H1 (cell line): ENCODE measurements around the gene MIDN. TPM values are rescaled to one million over a fixed set of nuclear protein-coding genes. Genes with fewer than 3 reads are reported as not detected.

Source experiments
- CTCF ChIA-PET: fragments of 300-600 bp; sonication (Branson Sonifier 250); formaldehyde crosslinking; loops from one replicate; lab custom pipeline; 2021; ENCODE audit not compliant: partially characterized antibody; lab: Charles Lee
- POLR2A ChIA-PET: fragments of 300-600 bp; sonication (Branson Sonifier 250); formaldehyde crosslinking; loops from one replicate; lab custom pipeline; 2021; ENCODE audit warnings: inconsistent platforms; ENCODE audit not compliant: partially characterized antibody; lab: Charles Lee
- DNase-seq, 2 experiments: peaks; one replicate each; pipeline versions ENCODE4 v3.0.0 to v3.0.0-alpha.2; 2010 to 2022; ENCODE audit warnings: low spot score in 2 of 2, low read depth in 1 of 2, mixed read lengths in 1 of 2
- FAIRE-seq: peaks from 2 replicates; lab custom pipeline; 2011; peaks lifted over from hg19 to GRCh38; lab: Jason Lieb, UNC
- H2AFZ ChIP-seq: 2 replicates; pipeline ENCODE4 v1.8.1; 2012; ENCODE audit warnings: low read length, inconsistent platforms
- H2AK5ac ChIP-seq: 2 replicates; pipeline ENCODE4 v1.6.1; 2013; ENCODE audit warnings: low read depth, low read length
- H2BK120ac ChIP-seq: replicated peaks from 2 replicates; pipeline ENCODE3; 2013; ENCODE audit warnings: low read depth, low read length, inconsistent platforms
- H2BK12ac ChIP-seq: 2 replicates; pipeline ENCODE4 v1.6.1; 2013; ENCODE audit warnings: low read depth, low read length
- H2BK15ac ChIP-seq: 2 replicates; pipeline ENCODE4 v1.6.1; 2013; ENCODE audit warnings: low read length
- H2BK20ac ChIP-seq: 2 replicates; pipeline ENCODE4 v1.6.1; 2013; ENCODE audit warnings: low read length
- H2BK5ac ChIP-seq: 2 replicates; pipeline ENCODE4 v1.6.1; 2013; ENCODE audit warnings: low read depth, low read length
- H3K14ac ChIP-seq: 2 replicates; pipeline ENCODE4 v1.6.1; 2013; ENCODE audit warnings: inconsistent platforms; ENCODE audit not compliant: insufficient read length
- H3K18ac ChIP-seq: 2 replicates; pipeline ENCODE4 v1.6.1; 2013; ENCODE audit warnings: low read length; ENCODE audit errors: extremely low read depth
- H3K23ac ChIP-seq: 2 replicates; pipeline ENCODE4 v1.6.1; 2013; ENCODE audit warnings: inconsistent platforms; ENCODE audit not compliant: insufficient read length
- H3K23me2 ChIP-seq: 2 replicates; pipeline ENCODE4 v1.6.1; 2013; ENCODE audit warnings: low read depth, low read length
- H3K27ac ChIP-seq: 2 replicates; pipeline ENCODE4 v1.6.1; 2011; ENCODE audit warnings: low read depth, low read length, inconsistent platforms
- H3K27me3 ChIP-seq, 4 experiments: replicated peaks in 1 of 4; 1 replicate in 1 of 4; 2 replicates in 3 of 4; pipeline versions ENCODE4 v1.6.1 to v1.8.1; 2011 to 2013; ENCODE audit warnings: low read length in 3 of 4, mild to moderate bottlenecking in 3 of 4, inconsistent platforms in 2 of 4, mixed read lengths in 2 of 4, moderate library complexity in 1 of 4; ENCODE audit not compliant: control insufficient read depth in 3 of 4, insufficient read depth in 3 of 4; ENCODE audit errors: extremely low read depth in 1 of 4
- H3K36me3 ChIP-seq, 4 experiments: 2 replicates each; pipeline versions ENCODE4 v1.6.1 to v1.8.1; 2011 to 2013; ENCODE audit warnings: mild to moderate bottlenecking in 4 of 4, low read length in 3 of 4, moderate library complexity in 2 of 4, control low read depth in 1 of 4, inconsistent platforms in 1 of 4; ENCODE audit not compliant: insufficient read depth in 4 of 4, control insufficient read depth in 2 of 4
- H3K4ac ChIP-seq: replicated peaks from 2 replicates; pipeline ENCODE3; 2013; ENCODE audit warnings: low read length, low read depth, mixed read lengths, inconsistent platforms; ENCODE audit not compliant: insufficient read length
- H3K4me1 ChIP-seq, 4 experiments: replicated peaks in 1 of 4; 1 replicate in 1 of 4; 2 replicates in 3 of 4; pipeline versions ENCODE4 v1.6.1 to v1.8.1; 2011 to 2013; ENCODE audit warnings: low read length in 3 of 4, inconsistent platforms in 2 of 4, mixed read lengths in 1 of 4; ENCODE audit not compliant: insufficient read depth in 4 of 4, control insufficient read depth in 3 of 4
- H3K4me2 ChIP-seq, 2 experiments: 2 replicates each; pipeline versions ENCODE4 v1.6.1 to v1.8.1; 2011 to 2013; ENCODE audit warnings: low read depth in 2 of 2, low read length in 2 of 2, control low read depth in 1 of 2, inconsistent platforms in 1 of 2, mild to moderate bottlenecking in 1 of 2; ENCODE audit not compliant: insufficient read depth in 1 of 2
- H3K4me3 ChIP-seq, 4 experiments: fragments of 200-600, 300-600 bp in 1 of 4; sonication (generic), shearing (Covaris generic), sonication (Bioruptor Twin) in 1 of 4; 2 replicates each; pipeline versions ENCODE4 v1.5.1 to v1.8.1; 2011 to 2016; ENCODE audit warnings: low read length in 4 of 4, low read depth in 3 of 4, control low read depth in 2 of 4, inconsistent platforms in 2 of 4, mild to moderate bottlenecking in 2 of 4, mixed read lengths in 1 of 4, moderate library complexity in 1 of 4; ENCODE audit not compliant: insufficient read depth in 2 of 4; ENCODE audit errors: extremely low read depth in 1 of 4
- H3K56ac ChIP-seq: replicated peaks from 2 replicates; pipeline ENCODE3; 2013; ENCODE audit warnings: low read depth, mild to moderate bottlenecking, mixed read lengths, low read length, inconsistent platforms; ENCODE audit not compliant: insufficient read length
- H3K79me1 ChIP-seq: 2 replicates; pipeline ENCODE4 v1.6.1; 2013; ENCODE audit warnings: low read depth, low read length, control low read depth
- H3K79me2 ChIP-seq, 2 experiments: 2 replicates each; pipeline versions ENCODE4 v1.6.1 to v1.8.1; 2012 to 2013; ENCODE audit warnings: low read length in 2 of 2, mild to moderate bottlenecking in 2 of 2, inconsistent platforms in 1 of 2; ENCODE audit not compliant: insufficient read depth in 2 of 2, control insufficient read depth in 1 of 2
- H3K9ac ChIP-seq, 4 experiments: replicated peaks in 1 of 4; 1 replicate in 1 of 4; 2 replicates in 3 of 4; pipeline versions ENCODE4 v1.6.1 to v1.8.1; 2011 to 2013; ENCODE audit warnings: low read depth in 3 of 4, low read length in 3 of 4, control low read depth in 2 of 4, mild to moderate bottlenecking in 2 of 4, moderate library complexity in 2 of 4, inconsistent platforms in 1 of 4; ENCODE audit errors: extremely low read depth in 1 of 4
- H3K9me3 ChIP-seq, 2 experiments: 2 replicates each; pipeline versions ENCODE4 v1.6.1 to v1.8.1; 2012 to 2013; ENCODE audit warnings: mild to moderate bottlenecking in 2 of 2, moderate library complexity in 2 of 2, control low read depth in 1 of 2, inconsistent platforms in 1 of 2, low read depth in 1 of 2, low read length in 1 of 2, mixed read lengths in 1 of 2; ENCODE audit not compliant: insufficient read depth in 2 of 2
- H4K20me1 ChIP-seq, 2 experiments: replicated peaks in 1 of 2; 2 replicates each; pipeline versions ENCODE3 to v1.8.1; 2011 to 2013; ENCODE audit warnings: inconsistent platforms in 2 of 2, low read length in 2 of 2, mild to moderate bottlenecking in 1 of 2; ENCODE audit not compliant: insufficient read depth in 2 of 2, control insufficient read depth in 1 of 2
- H4K5ac ChIP-seq: 2 replicates; pipeline ENCODE4 v1.6.1; 2013; ENCODE audit warnings: low read length, low read depth, mixed read lengths, inconsistent platforms; ENCODE audit not compliant: insufficient read length
- H4K8ac ChIP-seq: 2 replicates; pipeline ENCODE4 v1.8.0; 2013; ENCODE audit warnings: mild to moderate bottlenecking, moderate library complexity, low read length, inconsistent platforms; ENCODE audit not compliant: insufficient read depth; ENCODE audit errors: extremely low read depth
- H4K91ac ChIP-seq: replicated peaks from 2 replicates; pipeline ENCODE3; 2013; ENCODE audit warnings: low read length, mixed read lengths, inconsistent platforms; ENCODE audit not compliant: insufficient read length
- BCL11A ChIP-seq, 2 experiments: IDR thresholded peaks; one replicate each; pipeline ENCODE4 v1.6.1; 2011; ENCODE audit warnings: low read depth in 2 of 2, low read length in 2 of 2, mild to moderate bottlenecking in 2 of 2
- CBX8 ChIP-seq: fragments of 300-800, 300-1000 bp; sonication (generic); IDR thresholded peaks from 2 replicates; pipeline ENCODE4 v1.7.1; 2016; ENCODE audit warnings: low read depth, low read length, borderline replicate concordance
- EGR1 ChIP-seq: IDR thresholded peaks from 2 replicates; pipeline ENCODE4 v1.6.1; 2011; ENCODE audit warnings: low read depth, low read length, borderline replicate concordance
- EP300 ChIP-seq, 2 experiments: IDR thresholded peaks; 1 replicate in 1 of 2; 2 replicates in 1 of 2; pipeline ENCODE4 v1.6.1; 2011 to 2012; ENCODE audit warnings: low read depth in 2 of 2, low read length in 2 of 2, mild to moderate bottlenecking in 2 of 2, borderline replicate concordance in 1 of 2, inconsistent platforms in 1 of 2, moderate library complexity in 1 of 2
- NRF1 ChIP-seq: IDR thresholded peaks from 2 replicates; pipeline ENCODE4 v1.6.1; 2011; ENCODE audit warnings: mild to moderate bottlenecking, low read depth, low read length, improper control_type of control experiment
- PHF8 ChIP-seq: fragments of 200-600 bp; sonication (generic); conservative IDR thresholded peaks from 2 replicates; pipeline ENCODE4 v1.7.1; 2012; ENCODE audit warnings: low read depth, mild to moderate bottlenecking, inconsistent platforms, low read length, moderate library complexity
- POLR2AphosphoS5 ChIP-seq: IDR thresholded peaks from 2 replicates; pipeline ENCODE4 v1.6.1; 2011; ENCODE audit warnings: low read depth, low read length
- TAF1 ChIP-seq: IDR thresholded peaks from 2 replicates; pipeline ENCODE4 v1.6.1; 2011; ENCODE audit warnings: mild to moderate bottlenecking, low read depth, low read length
- TAF7 ChIP-seq: optimal IDR thresholded peaks from 2 replicates; pipeline ENCODE3; 2011; ENCODE audit warnings: low read depth, mild to moderate bottlenecking, inconsistent platforms, low read length, moderate library complexity, borderline replicate concordance
- USF2 ChIP-seq: IDR thresholded peaks from 2 replicates; pipeline ENCODE4 v1.6.1; 2011; ENCODE audit warnings: low read length, improper control_type of control experiment
- WGBS, 2 experiments: shearing (Covaris generic) in 1 of 2; methylation state at CpG; one replicate each; pipeline versions ENCODE4 v1.1.6 to v1.1.7; 2013 to 2015; ENCODE audit warnings: low lambda C conversion rate in 2 of 2, mixed read lengths in 2 of 2, inconsistent platforms in 1 of 2, low coverage in 1 of 2, missing lambda C conversion rate in 1 of 2; ENCODE audit not compliant: insufficient replicate concordance in 2 of 2, insufficient coverage in 1 of 2, insufficient read length in 1 of 2; ENCODE audit errors: extremely low coverage in 1 of 2, missing lambda C conversion rate in 1 of 2; 5-methylcytosine and 5-hydroxymethylcytosine counted together
- polyA plus RNA-seq, 7 experiments: library from polyadenylated mRNA; depleted of rRNA in 3 of 7; stranded (reverse) in 5 of 7; unstranded in 2 of 7; fragments of >200 nt in 5 of 7; fragments of 200-250 nt in 2 of 7; gene quantifications; 1 replicate in 5 of 7; 2 replicates in 1 of 7; 4 replicates in 1 of 7; pipeline versions ENCODE4 v1.2.1 to v1.2.3, GENCODE V29; 2011 to 2013; ENCODE audit warnings: missing spikeins in 2 of 7, mixed read lengths in 2 of 7
- total RNA-seq: library from RNA; stranded (reverse); fragmentation: NEBNext Ultra II Directional; extraction: Animal tissue kit (Norgen Biotek cat#: 25700); gene quantifications from 2 replicates; pipeline ENCODE4 v1.2.1, GENCODE V29; 2021

Gene MIDN
- total and polyA plus RNA-seq, 2 of the 8 experiments (the other 6 are each of a cell fraction or from before 2014, with no cell fraction given) = 39.8 to 159 TPM

DNA sequence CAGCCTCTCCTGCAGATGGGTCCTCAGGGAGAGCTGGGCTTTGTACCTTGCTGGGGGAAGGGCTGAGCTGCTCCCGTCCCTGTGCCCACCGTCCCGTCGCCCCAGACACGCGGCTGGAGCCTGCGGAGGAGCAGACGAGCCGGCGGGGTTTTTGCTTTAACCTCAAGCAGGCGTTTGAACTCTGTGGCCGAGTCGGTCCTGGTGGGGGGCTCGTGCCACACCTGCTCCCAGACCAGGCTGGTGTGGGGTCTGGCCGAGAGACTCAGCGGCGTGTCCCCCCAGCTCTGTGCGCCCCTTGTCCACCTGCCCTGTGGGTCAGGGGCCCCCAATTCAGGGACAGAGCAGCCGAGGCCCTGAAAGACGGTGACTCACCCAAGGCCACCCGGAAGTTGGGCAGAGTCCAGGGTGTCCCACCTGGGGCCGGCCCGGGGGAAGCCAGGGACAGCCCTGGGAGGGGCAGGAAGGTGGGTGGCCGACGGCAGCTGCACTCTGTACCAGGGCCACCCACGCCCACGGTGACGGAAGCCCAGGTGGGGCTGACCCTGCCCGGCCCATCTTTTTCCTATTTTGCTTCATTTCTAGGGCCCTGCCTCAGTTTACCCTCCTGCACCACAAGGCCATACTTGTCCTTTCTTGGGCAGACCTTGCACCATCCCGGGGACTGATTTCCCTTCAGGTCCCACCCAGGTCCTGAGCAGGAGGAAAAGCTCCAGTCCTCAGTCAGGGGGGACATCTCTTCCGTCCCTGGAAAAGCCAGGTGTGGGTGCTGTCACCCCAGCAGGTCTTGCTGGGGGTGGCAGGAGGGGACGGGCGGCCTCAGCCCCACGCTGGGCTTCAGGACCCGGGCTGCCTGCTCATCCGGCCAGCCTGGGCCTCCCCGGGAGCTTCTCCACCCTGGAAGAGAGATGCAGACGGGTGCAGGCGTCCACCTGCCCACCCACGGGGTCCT is 42.6 kb downstream of the MIDN start:
- H3K9ac ChIP-seq = no peak overlapping the region
- H3K36me3 ChIP-seq = no peaks in the 10 kb centered on the region
- no peak overlapping the region for H2BK5ac ChIP-seq
- H2BK12ac ChIP-seq = no peak overlapping the region
- H3K79me2 ChIP-seq = no peaks in the 10 kb centered on the region
- H3K23me2 ChIP-seq = peaks cover 2% of the 10 kb centered on the region; the same call in 1 of the 2 replicates
- H3K56ac ChIP-seq = no peak overlapping the region
- H2BK20ac ChIP-seq = no peak overlapping the region
- no peak overlapping the region for H4K91ac ChIP-seq
- no peak overlapping the region for H3K27ac ChIP-seq
- H3K9me3 ChIP-seq = no peaks in the 10 kb centered on the region
- H3K14ac ChIP-seq = no peak overlapping the region
- H3K4me1 ChIP-seq = peaks cover 0 to 13% (median 4%) of the 10 kb centered on the region in 4 experiments; a peak in 4 of 7 replicates
- H3K79me1 ChIP-seq = no peaks in the 10 kb centered on the region; the same call in 1 of the 2 replicates
- no peak overlapping the region for H3K4me3 ChIP-seq
- no peak for DNase-seq
- ChIA-PET POLR2A (interaction anchor here (0.6 to 2.5 kb wide), 5 partner anchors 16 to 713 kb away, joined by 3 to 16 read pairs (median 5); partner anchors contain the start of genes CIRBP and FAM174C), CTCF (interaction anchor here (0.5 to 1.4 kb wide), 3 partner anchors 22 to 186 kb away, joined by 3 to 4 read pairs (median 3); no protein-coding TSS in a partner anchor)
- H4K20me1 ChIP-seq = peaks cover 6 to 7% of the 10 kb centered on the region in 2 experiments
- no peak overlapping the region for H2AK5ac ChIP-seq
- no peak overlapping the region for H3K23ac ChIP-seq
- WGBS, 2 experiments = 90% methylated on average over 33 of the region's 40 CpGs; no CpG with 5 or more reads in 1 of the 2 experiments
- FAIRE-seq = no peak
- H3K18ac ChIP-seq = no peak overlapping the region
- H3K4me2 ChIP-seq = no peak overlapping the region
- H2BK120ac ChIP-seq = no peak overlapping the region
- no peak overlapping the region for H2AFZ ChIP-seq
- no peak overlapping the region for H3K4ac ChIP-seq
- H4K5ac ChIP-seq = no peak overlapping the region
- H2BK15ac ChIP-seq = no peak overlapping the region
- H4K8ac ChIP-seq = no peak overlapping the region; the same call in 1 of the 2 replicates
- peaks cover 0 to 6% (median 0%) of the 10 kb centered on the region in 4 experiments; a peak in 2 of 7 replicates for H3K27me3 ChIP-seq
- TF ChIP-seq USF2 (no peak), POLR2AphosphoS5 (no peak), NRF1 (no peak), TAF1 (no peak), CBX8 (no peak), TAF7 (no peak), EGR1 (no peak), PHF8 (no peak), BCL11A (IDR thresholded peaks at IDR 0.05; ENCODE audit: low read depth in 2 of 2, low read length in 2 of 2) (no peak), EP300 (IDR thresholded peaks at IDR 0.05; ENCODE audit: borderline replicate concordance in 1 of 2, low read depth in 2 of 2, low read length in 2 of 2) (no peak)
